GM18502 (cell line): ENCODE results near the gene NEDD8.

ENCODE experiments used
- ATAC-seq: cut with Tn5 transposase; IDR thresholded peaks from one replicate; pipeline ENCODE4 v1.9.1; 2021; ENCODE audit warnings: mild to moderate bottlenecking; ENCODE audit not compliant: unreplicated experiment, poor library complexity

Gene NEDD8

GRCh38 chr14:24264298-24264697, 32.1 kb upstream of the NEDD8 start:
- ATAC-seq = no peak

- ATAC-seq = no peak
Measured at GRCh38 chr14:24263848-24264247, 31.7 kb upstream of the NEDD8 start.

- ATAC-seq = no peak
Measured at GRCh38 chr14:24262821-24263733, 30.9 kb upstream of the NEDD8 start, which contains the start of gene TGM1. Gene TGM1, minus strand, starts transcription at chr14:24263177. Its CDS starts 825 bp downstream, at chr14:24262352.

GRCh38 chr14:24261969-24262327, 29.8 kb upstream of the NEDD8 start:
- ATAC-seq = no peak

- ATAC-seq = no peak
Measured at GRCh38 chr14:24261256-24261968, 29.2 kb upstream of the NEDD8 start.

GRCh38 chr14:24260780-24261157, 28.6 kb upstream of the NEDD8 start:
- ATAC-seq = no peak

GRCh38 chr14:24260026-24260779, 28.0 kb upstream of the NEDD8 start:
- no peak for ATAC-seq

GRCh38 chr14:24259282-24260025, 27.3 kb upstream of the NEDD8 start:
- ATAC-seq = no peak

GRCh38 chr14:24258548-24259265, 26.5 kb upstream of the NEDD8 start:
- ATAC-seq = no peak

GRCh38 chr14:24258119-24258518, 26.0 kb upstream of the NEDD8 start:
- ATAC-seq = no peak

- no peak for ATAC-seq
Measured at GRCh38 chr14:24256960-24257359, 24.8 kb upstream of the NEDD8 start.

GRCh38 chr14:24255931-24256711, 24.0 kb upstream of the NEDD8 start:
- ATAC-seq = no peak

- no peak for ATAC-seq
Measured at GRCh38 chr14:24255438-24255837, 23.3 kb upstream of the NEDD8 start.

- no peak for ATAC-seq
Measured at GRCh38 chr14:24254630-24255392, 22.6 kb upstream of the NEDD8 start.

- ATAC-seq = no peak
Measured at GRCh38 chr14:24253936-24254335, 21.8 kb upstream of the NEDD8 start.

- no peak for ATAC-seq
Measured at GRCh38 chr14:24252289-24253124, 20.3 kb upstream of the NEDD8 start.

- no peak for ATAC-seq
Measured at GRCh38 chr14:24251880-24252288, 19.7 kb upstream of the NEDD8 start.
